NCI-H748 (cell line): ENCODE data around the gene MYO1B.

ENCODE experiments used
- DNase-seq: peaks from one replicate; lab custom pipeline; 2025; ENCODE audit not compliant: unreplicated experiment; lab: John Stamatoyannopoulos, UW

MYO1B gene

GRCh38 chr2:191355170-191355758, 110.1 kb downstream of the MYO1B start:
- DNase-seq = no peak

- DNase-seq = no peak
These were observed 112.5 kb downstream of the MYO1B start for GRCh38 chr2:191357678-191358077.

- no peak for DNase-seq
These were observed 113.3 kb downstream of the MYO1B start for GRCh38 chr2:191358325-191359025.

GRCh38 chr2:191359133-191359532, 113.9 kb downstream of the MYO1B start:
- no peak for DNase-seq

- DNase-seq = no peak
These were observed 115.7 kb downstream of the MYO1B start for GRCh38 chr2:191360918-191361317.

GRCh38 chr2:191362841-191363240, 117.6 kb downstream of the MYO1B start:
- DNase-seq = no peak

- DNase-seq = no peak
These were observed 118.1 kb downstream of the MYO1B start for GRCh38 chr2:191363267-191363666.

- no peak for DNase-seq
These were observed 119.9 kb downstream of the MYO1B start for GRCh38 chr2:191365089-191365488.

- DNase-seq = no peak
These were observed 121.0 kb downstream of the MYO1B start for GRCh38 chr2:191366199-191366598.

GRCh38 chr2:191369034-191369433, 123.8 kb downstream of the MYO1B start:
- DNase-seq = no peak

- DNase-seq = no peak
These were observed 129.2 kb downstream of the MYO1B start for GRCh38 chr2:191374366-191374765.

- no peak for DNase-seq
These were observed 129.7 kb downstream of the MYO1B start for GRCh38 chr2:191374939-191375338.

- DNase-seq = no peak
These were observed 131.9 kb downstream of the MYO1B start for GRCh38 chr2:191376981-191377629.

GRCh38 chr2:191379375-191379774, 134.2 kb downstream of the MYO1B start:
- DNase-seq = no peak

GRCh38 chr2:191382801-191383200, 137.6 kb downstream of the MYO1B start:
- peak; percentile 55 for DNase-seq

- no peak for DNase-seq
These were observed 138.3 kb downstream of the MYO1B start for GRCh38 chr2:191383486-191383885.

- DNase-seq = no peak
These were observed 139.6 kb downstream of the MYO1B start for GRCh38 chr2:191384829-191385228.

- no peak for DNase-seq
These were observed 140.4 kb downstream of the MYO1B start for GRCh38 chr2:191385416-191386160.

- no peak for DNase-seq
These were observed 141.8 kb downstream of the MYO1B start for GRCh38 chr2:191386938-191387536.

GRCh38 chr2:191389288-191389687, 144.1 kb downstream of the MYO1B start:
- no peak for DNase-seq

GRCh38 chr2:191391171-191391570, 146.0 kb downstream of the MYO1B start:
- no peak for DNase-seq
